GM12878 (cell line): ENCODE results near the gene DPAGT1. TPM values are rescaled to one million over a fixed set of nuclear protein-coding genes. Genes with fewer than 3 reads are reported as not detected.

Experiments used
- BACH1 ChIP-seq: fragments of 450-650 bp; IDR thresholded peaks from 2 replicates; pipeline ENCODE4 v1.6.1; 2017; ENCODE audit warnings: mild to moderate bottlenecking, borderline replicate concordance
- BMI1 ChIP-seq: fragments of 450-650 bp; IDR thresholded peaks from 2 replicates; pipeline ENCODE4 v1.6.1; 2016; ENCODE audit warnings: mild to moderate bottlenecking, moderate library complexity, borderline replicate concordance
- CBX3 ChIP-seq: fragments of 200-600 bp; sonication (generic); IDR thresholded peaks from 2 replicates; pipeline ENCODE4 v1.6.1; 2016; ENCODE audit warnings: low read depth, borderline replicate concordance
- CHD1 ChIP-seq: IDR thresholded peaks from 2 replicates; pipeline ENCODE4 v1.6.1; 2012; ENCODE audit warnings: low read depth, low read length, improper control_type of control experiment
- EED ChIP-seq: sonication (generic); IDR thresholded peaks from 2 replicates; pipeline ENCODE4 v1.6.1; 2016; ENCODE audit warnings: antibody characterized with exemption, low read depth
- EZH2 ChIP-seq: IDR thresholded peaks from 2 replicates; pipeline ENCODE4 v1.6.1; 2012; ENCODE audit warnings: low read depth, mild to moderate bottlenecking, control low read depth, inconsistent platforms, low read length, borderline replicate concordance; ENCODE audit not compliant: control insufficient read depth
- FOXM1 ChIP-seq: IDR thresholded peaks from 2 replicates; pipeline ENCODE4 v1.6.1; 2012; ENCODE audit warnings: low read depth, mild to moderate bottlenecking, inconsistent platforms, low read length, moderate library complexity
- IKZF1 ChIP-seq: fragments of 450-650 bp; conservative IDR thresholded peaks from 2 replicates; pipeline ENCODE4 v1.6.1; 2017; ENCODE audit warnings: antibody characterized with exemption, mild to moderate bottlenecking
- LARP7 ChIP-seq: fragments of 450-650 bp; IDR thresholded peaks from 2 replicates; pipeline ENCODE4 v1.6.1; 2017; ENCODE audit warnings: mild to moderate bottlenecking
- MEF2B ChIP-seq: fragments of 450-650 bp; IDR thresholded peaks from 2 replicates; pipeline ENCODE4 v1.6.1; 2018; ENCODE audit warnings: mild to moderate bottlenecking, moderate library complexity; ENCODE audit not compliant: partially characterized antibody, poor library complexity, severe bottlenecking
- RCOR1 ChIP-seq: conservative IDR thresholded peaks from 2 replicates; pipeline ENCODE4 v1.6.1; 2012; ENCODE audit warnings: low read depth, low read length, improper control_type of control experiment
- SMC3 ChIP-seq: IDR thresholded peaks from 2 replicates; pipeline ENCODE4 v1.6.1; 2011; ENCODE audit warnings: low read length, improper control_type of control experiment, borderline replicate concordance
- SP1 ChIP-seq: IDR thresholded peaks from one replicate; pipeline ENCODE4 v1.6.1; 2011; ENCODE audit warnings: low read depth, low read length
- SREBF2 ChIP-seq: IDR thresholded peaks from 2 replicates; pipeline ENCODE4 v1.6.1; 2012; ENCODE audit warnings: mild to moderate bottlenecking, low read length
- STAT3 ChIP-seq: IDR thresholded peaks from 2 replicates; pipeline ENCODE4 v1.6.1; 2011; ENCODE audit warnings: low read depth, low read length, improper control_type of control experiment
- TBL1XR1 ChIP-seq: IDR thresholded peaks from 2 replicates; pipeline ENCODE4 v1.6.1; 2012; ENCODE audit warnings: low read depth, low read length, improper control_type of control experiment
- YY1 ChIP-seq: IDR thresholded peaks from 2 replicates; pipeline ENCODE4 v1.6.1; 2011; ENCODE audit warnings: low read depth, mild to moderate bottlenecking, low read length
- ZNF384 ChIP-seq: IDR thresholded peaks from 2 replicates; pipeline ENCODE4 v1.6.1; 2012; ENCODE audit warnings: low read depth, mild to moderate bottlenecking, low read length, improper control_type of control experiment, borderline replicate concordance
- ZSCAN29 ChIP-seq: fragments of 450-650 bp; IDR thresholded peaks from 2 replicates; pipeline ENCODE4 v1.6.1; 2017; ENCODE audit warnings: mild to moderate bottlenecking, moderate library complexity
- polyA plus RNA-seq, 11 experiments: library from polyadenylated mRNA; depleted of rRNA in 4 of 11; unstranded in 6 of 11; stranded (reverse) in 5 of 11; fragments of >200 nt; fragmentation: Nextera tagmentation in 4 of 11; fragmentation: Illumina TruSeq in 1 of 11; extraction: Ambion mirVana in 4 of 11; extraction: Trizol in 1 of 11; gene quantifications; 1 replicate in 1 of 11; 2 replicates in 10 of 11; pipeline versions ENCODE4 v1.2.1 to v1.2.3, GENCODE V29; 2011 to 2016; ENCODE audit warnings: inconsistent platforms in 2 of 11, missing spikeins in 2 of 11, low read depth in 1 of 11
- total RNA-seq, 4 experiments: library from RNA; depleted of rRNA in 3 of 4; stranded (reverse); fragments of >200 nt in 3 of 4; fragmentation: Illumina TruSeq in 1 of 4; extraction: Trizol in 1 of 4; gene quantifications; 2 replicates each; pipeline versions ENCODE4 v1.2.1 to v1.2.3, GENCODE V29; 2013 to 2021
- TF ChIP-seq, protein P1 (sequence below): IDR thresholded peaks from 2 replicates; pipeline ENCODE4 v1.6.1; 2012; ENCODE audit warnings: low read length, inconsistent platforms
- TF ChIP-seq, protein P2 (sequence below): fragments of 450-650 bp; IDR thresholded peaks from 2 replicates; pipeline ENCODE4 v1.6.1; 2017; ENCODE audit warnings: mild to moderate bottlenecking
- TF ChIP-seq, protein P3 (sequence below): IDR thresholded peaks from 2 replicates; pipeline ENCODE4 v1.6.1; 2011; ENCODE audit warnings: borderline replicate concordance, low read depth, mild to moderate bottlenecking, moderate library complexity, mixed read lengths, low read length; ENCODE audit not compliant: insufficient read depth; ENCODE audit errors: extremely low read length
- TF ChIP-seq, protein P4 (sequence below): IDR thresholded peaks from 2 replicates; pipeline ENCODE4 v1.6.1; 2012; ENCODE audit warnings: low read depth, low read length, improper control_type of control experiment
- TF ChIP-seq, protein P5 (sequence below): fragments of 150-350 bp; IDR thresholded peaks from 2 replicates; pipeline ENCODE4 v1.6.1; 2014; ENCODE audit warnings: mild to moderate bottlenecking, low read depth, low read length
- TF ChIP-seq, protein P6 (sequence below): IDR thresholded peaks from 2 replicates; pipeline ENCODE4 v1.6.1; 2012; ENCODE audit warnings: low read depth, low read length, improper control_type of control experiment

DPAGT1 gene
- total and polyA plus RNA-seq, 10 of the 15 experiments (the other 5 are each of a cell fraction or from before 2014, with no cell fraction given), result 20.5 to 95.6 (median 54.3) TPM

DNA sequence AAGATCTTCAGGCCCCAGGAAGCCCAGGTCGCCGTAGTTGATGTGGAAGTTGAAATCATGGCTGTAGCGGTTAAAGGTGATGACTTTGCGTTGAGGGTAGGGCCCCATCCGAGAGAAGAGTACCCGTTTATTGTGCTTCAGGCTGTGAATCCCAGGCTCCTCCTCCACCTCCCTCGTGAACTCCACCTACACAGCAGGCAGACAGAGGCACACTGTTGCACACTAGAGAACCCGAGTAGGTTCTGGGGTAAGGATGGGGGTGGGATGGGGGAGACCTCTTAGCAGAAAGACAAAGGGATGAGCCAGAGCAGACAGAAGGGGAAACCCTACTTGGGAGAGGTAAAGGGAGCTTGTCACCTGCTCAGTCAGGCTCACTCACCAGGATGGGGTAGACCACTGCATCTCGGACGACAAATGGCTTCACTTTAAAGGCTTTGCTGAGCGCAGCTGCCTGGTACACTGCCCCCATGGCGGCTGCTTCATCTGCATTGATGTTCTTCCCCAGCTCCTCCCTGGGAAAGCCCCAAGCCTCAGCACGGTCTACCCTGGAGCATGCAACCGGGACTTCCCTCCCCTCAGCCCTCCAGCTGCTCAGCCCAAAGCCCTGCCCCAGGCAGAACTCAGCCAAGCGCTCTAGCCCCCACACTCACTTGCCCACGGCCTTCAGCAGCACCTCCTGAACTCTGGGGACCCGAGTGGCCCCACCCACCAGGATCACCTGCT is 50.1 kb downstream of the DPAGT1 start (continued):
- no peak for TF ChIP-seq RCOR1
- no peak for TF ChIP-seq TBL1XR1
- TF ChIP-seq, protein P1, sequence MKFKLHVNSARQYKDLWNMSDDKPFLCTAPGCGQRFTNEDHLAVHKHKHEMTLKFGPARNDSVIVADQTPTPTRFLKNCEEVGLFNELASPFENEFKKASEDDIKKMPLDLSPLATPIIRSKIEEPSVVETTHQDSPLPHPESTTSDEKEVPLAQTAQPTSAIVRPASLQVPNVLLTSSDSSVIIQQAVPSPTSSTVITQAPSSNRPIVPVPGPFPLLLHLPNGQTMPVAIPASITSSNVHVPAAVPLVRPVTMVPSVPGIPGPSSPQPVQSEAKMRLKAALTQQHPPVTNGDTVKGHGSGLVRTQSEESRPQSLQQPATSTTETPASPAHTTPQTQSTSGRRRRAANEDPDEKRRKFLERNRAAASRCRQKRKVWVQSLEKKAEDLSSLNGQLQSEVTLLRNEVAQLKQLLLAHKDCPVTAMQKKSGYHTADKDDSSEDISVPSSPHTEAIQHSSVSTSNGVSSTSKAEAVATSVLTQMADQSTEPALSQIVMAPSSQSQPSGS, result no peak
- TF ChIP-seq CBX3, result no peak
- TF ChIP-seq FOXM1, result no peak
- TF ChIP-seq CHD1, result no peak
- TF ChIP-seq, protein P2, sequence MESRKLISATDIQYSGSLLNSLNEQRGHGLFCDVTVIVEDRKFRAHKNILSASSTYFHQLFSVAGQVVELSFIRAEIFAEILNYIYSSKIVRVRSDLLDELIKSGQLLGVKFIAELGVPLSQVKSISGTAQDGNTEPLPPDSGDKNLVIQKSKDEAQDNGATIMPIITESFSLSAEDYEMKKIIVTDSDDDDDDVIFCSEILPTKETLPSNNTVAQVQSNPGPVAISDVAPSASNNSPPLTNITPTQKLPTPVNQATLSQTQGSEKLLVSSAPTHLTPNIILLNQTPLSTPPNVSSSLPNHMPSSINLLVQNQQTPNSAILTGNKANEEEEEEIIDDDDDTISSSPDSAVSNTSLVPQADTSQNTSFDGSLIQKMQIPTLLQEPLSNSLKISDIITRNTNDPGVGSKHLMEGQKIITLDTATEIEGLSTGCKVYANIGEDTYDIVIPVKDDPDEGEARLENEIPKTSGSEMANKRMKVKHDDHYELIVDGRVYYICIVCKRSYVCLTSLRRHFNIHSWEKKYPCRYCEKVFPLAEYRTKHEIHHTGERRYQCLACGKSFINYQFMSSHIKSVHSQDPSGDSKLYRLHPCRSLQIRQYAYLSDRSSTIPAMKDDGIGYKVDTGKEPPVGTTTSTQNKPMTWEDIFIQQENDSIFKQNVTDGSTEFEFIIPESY, result no peak
- no peak for TF ChIP-seq LARP7
- no peak for TF ChIP-seq BACH1
- no peak for TF ChIP-seq SP1
- no peak for TF ChIP-seq ZNF384
- TF ChIP-seq YY1, result peak; percentile 89
- TF ChIP-seq BMI1, result no peak
- TF ChIP-seq, protein P3, sequence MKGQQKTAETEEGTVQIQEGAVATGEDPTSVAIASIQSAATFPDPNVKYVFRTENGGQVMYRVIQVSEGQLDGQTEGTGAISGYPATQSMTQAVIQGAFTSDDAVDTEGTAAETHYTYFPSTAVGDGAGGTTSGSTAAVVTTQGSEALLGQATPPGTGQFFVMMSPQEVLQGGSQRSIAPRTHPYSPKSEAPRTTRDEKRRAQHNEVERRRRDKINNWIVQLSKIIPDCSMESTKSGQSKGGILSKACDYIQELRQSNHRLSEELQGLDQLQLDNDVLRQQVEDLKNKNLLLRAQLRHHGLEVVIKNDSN, result no peak
- no peak for TF ChIP-seq ZSCAN29
- TF ChIP-seq, protein P4, sequence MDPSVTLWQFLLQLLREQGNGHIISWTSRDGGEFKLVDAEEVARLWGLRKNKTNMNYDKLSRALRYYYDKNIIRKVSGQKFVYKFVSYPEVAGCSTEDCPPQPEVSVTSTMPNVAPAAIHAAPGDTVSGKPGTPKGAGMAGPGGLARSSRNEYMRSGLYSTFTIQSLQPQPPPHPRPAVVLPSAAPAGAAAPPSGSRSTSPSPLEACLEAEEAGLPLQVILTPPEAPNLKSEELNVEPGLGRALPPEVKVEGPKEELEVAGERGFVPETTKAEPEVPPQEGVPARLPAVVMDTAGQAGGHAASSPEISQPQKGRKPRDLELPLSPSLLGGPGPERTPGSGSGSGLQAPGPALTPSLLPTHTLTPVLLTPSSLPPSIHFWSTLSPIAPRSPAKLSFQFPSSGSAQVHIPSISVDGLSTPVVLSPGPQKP, result no peak
- no peak for TF ChIP-seq SREBF2
- no peak for TF ChIP-seq STAT3
- TF ChIP-seq SMC3, result no peak
- TF ChIP-seq MEF2B, result no peak
- TF ChIP-seq IKZF1, result peak; percentile 59; the same call in 1 of the 2 replicates
- TF ChIP-seq, protein P5, sequence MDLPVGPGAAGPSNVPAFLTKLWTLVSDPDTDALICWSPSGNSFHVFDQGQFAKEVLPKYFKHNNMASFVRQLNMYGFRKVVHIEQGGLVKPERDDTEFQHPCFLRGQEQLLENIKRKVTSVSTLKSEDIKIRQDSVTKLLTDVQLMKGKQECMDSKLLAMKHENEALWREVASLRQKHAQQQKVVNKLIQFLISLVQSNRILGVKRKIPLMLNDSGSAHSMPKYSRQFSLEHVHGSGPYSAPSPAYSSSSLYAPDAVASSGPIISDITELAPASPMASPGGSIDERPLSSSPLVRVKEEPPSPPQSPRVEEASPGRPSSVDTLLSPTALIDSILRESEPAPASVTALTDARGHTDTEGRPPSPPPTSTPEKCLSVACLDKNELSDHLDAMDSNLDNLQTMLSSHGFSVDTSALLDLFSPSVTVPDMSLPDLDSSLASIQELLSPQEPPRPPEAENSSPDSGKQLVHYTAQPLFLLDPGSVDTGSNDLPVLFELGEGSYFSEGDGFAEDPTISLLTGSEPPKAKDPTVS, result no peak
- TF ChIP-seq, protein P6, sequence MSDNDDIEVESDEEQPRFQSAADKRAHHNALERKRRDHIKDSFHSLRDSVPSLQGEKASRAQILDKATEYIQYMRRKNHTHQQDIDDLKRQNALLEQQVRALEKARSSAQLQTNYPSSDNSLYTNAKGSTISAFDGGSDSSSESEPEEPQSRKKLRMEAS, result no peak
- TF ChIP-seq EED, result no peak
- TF ChIP-seq EZH2, result no peak
